ENCODE measurements around the gene TNNI3.
"Not testable (repeated sequence)": the region's sequence is repeated elsewhere in the genome, so short reads cannot be mapped to it uniquely, and the experiment has no call there.

The TNNI3 gene

DNA sequence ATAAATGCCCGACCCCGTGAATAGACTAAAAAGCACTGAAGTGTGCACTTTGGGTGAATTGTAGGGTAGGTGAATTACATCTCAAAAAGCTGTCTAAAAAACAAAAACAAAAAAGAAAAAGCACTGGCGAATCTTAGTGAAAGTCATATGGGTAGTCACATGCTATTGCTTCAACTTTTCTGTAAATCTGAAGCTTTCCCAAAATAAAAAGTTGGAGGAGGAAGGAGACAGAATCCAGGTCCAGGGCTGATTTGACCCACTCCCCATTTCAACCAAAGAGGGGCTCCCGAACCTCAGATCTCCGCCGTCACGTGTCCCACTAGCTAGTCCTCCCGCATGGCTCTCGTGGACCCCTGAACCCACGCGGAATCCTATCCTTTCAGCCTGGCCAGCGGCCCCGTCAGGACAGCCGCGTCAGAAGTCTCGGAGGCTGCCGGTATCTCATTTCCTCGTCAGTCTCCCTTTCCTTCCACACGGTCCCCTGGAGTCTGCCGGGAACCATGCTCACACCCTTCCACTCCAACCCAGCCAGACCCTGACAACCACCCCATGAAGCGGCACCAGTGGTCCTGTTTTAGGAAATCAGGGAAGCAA, 46.2 kb downstream of the TNNI3 start:
- H3K4me3 ChIP-seq (ENCODE audit: low read depth, low read length) = no peak overlapping the region
- TF ChIP-seq, protein P1, sequence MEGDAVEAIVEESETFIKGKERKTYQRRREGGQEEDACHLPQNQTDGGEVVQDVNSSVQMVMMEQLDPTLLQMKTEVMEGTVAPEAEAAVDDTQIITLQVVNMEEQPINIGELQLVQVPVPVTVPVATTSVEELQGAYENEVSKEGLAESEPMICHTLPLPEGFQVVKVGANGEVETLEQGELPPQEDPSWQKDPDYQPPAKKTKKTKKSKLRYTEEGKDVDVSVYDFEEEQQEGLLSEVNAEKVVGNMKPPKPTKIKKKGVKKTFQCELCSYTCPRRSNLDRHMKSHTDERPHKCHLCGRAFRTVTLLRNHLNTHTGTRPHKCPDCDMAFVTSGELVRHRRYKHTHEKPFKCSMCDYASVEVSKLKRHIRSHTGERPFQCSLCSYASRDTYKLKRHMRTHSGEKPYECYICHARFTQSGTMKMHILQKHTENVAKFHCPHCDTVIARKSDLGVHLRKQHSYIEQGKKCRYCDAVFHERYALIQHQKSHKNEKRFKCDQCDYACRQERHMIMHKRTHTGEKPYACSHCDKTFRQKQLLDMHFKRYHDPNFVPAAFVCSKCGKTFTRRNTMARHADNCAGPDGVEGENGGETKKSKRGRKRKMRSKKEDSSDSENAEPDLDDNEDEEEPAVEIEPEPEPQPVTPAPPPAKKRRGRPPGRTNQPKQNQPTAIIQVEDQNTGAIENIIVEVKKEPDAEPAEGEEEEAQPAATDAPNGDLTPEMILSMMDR (IDR thresholded peaks at IDR 0.05; ENCODE audit: control insufficient read depth, extremely low read depth, insufficient read depth) = no peak
- no peak for DNase-seq (ENCODE audit: low read depth)

DNA sequence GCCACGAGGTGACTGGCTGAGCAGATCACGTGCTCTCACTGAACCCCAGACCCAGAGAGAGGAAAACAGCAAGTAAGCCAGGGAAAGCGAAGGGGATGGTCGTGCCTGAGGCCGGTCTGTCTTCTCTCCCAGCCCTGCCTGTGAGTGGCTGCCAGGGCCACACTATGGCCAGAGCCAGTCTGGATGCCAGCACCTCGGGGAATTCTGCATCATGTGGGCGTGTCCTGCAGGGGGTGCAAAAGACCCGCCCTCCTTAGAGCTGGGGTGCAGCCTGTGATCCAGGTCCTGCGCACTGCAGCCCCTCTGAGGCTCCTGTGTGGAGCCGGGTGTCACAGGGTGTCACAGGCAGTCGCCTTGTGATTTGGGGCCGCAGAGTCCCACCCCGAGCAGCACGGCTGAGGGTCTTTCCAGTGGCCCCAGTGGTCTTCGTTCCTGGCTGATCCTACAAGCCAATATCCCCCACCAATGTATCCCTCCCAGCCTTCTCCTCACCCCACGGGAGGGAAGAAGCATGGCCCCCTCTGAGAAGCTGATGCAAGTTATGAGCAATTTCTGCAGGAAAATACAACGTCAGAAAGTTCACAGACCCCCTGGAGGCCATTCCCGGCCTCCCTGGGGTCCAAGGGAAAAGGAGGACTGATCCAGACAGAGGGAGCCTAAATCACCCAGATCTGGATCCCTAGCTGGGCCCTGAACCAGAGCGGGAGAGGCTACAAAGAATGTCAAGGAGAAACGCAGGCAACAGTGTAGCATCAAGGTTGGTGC, 47.8 kb downstream of the TNNI3 start:
- TF ChIP-seq, protein P1 (IDR thresholded peaks at IDR 0.05; ENCODE audit: control insufficient read depth, extremely low read depth, insufficient read depth) = no peak
- no peak overlapping the region for H3K4me3 ChIP-seq (ENCODE audit: low read depth, low read length)
- no peak for DNase-seq (ENCODE audit: low read depth)

DNA sequence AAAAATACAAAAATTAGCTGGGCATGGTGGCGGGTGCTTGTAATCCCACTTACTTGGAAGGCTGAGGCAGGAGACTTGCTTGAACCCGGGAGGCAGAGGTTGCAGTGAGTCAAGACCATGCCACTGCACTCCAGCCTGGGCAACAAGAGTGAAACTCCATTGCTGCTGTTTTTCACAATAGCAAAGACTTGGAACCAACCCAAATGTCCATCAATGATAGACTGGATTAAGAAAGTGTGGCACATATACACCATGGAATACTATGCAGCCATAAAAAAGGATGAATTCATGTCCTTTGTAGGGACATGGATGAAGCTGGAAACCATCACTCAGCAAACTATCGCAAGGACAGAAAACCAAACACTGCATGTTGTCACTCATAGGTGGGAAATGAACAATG, 50.3 kb downstream of the TNNI3 start:
- DNase-seq (ENCODE audit: low read depth); H3K4me3 ChIP-seq (ENCODE audit: low read depth, low read length): not testable (repeated sequence)

DNA sequence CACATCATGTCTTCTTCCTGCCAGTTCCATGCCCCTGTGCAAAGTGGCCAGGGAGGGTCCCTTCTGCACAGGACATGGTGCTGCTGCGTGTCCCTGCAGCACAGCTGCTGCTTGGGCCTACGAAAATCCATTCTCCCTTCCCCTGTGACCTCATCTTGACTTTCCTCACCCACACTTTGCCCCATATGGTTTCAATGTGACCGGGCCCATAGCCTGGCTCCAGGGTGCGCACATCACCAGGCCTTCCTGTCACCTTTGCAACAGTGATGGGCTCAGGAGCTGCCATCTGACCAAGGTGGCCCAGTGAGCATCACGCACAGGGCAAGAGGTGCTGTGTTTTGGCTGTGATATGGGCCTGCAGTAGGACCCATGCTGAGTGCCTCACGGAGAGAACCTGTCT, 50.9 kb downstream of the TNNI3 start:
- H3K4me3 ChIP-seq (ENCODE audit: low read depth, low read length) = no peak overlapping the region
- DNase-seq (ENCODE audit: low read depth) = no peak
- TF ChIP-seq, protein P1 (IDR thresholded peaks at IDR 0.05; ENCODE audit: control insufficient read depth, extremely low read depth, insufficient read depth) = no peak

DNA sequence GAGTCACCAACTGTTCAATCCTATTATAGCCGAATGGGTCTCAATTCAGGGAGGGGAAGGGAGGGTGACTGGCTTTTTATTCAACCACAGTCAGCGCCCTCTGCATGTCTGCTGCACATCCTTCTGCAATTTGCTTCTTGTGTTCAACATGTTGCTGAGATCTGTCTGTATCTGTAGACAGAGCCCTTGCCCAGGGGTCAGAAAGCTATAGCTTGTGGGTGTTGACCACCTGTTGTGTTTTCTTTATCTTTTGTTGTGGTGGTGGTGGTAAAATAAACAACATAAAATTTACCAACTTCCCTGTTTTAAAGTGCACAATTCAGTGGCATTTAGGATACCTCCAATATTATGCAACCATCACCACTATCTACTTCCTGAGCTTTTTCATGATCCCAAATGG, 52.3 kb downstream of the TNNI3 start:
- H3K4me3 ChIP-seq (ENCODE audit: low read depth, low read length) = no peak overlapping the region
- no peak for DNase-seq (ENCODE audit: low read depth)
- TF ChIP-seq, protein P1 (IDR thresholded peaks at IDR 0.05; ENCODE audit: control insufficient read depth, extremely low read depth, insufficient read depth) = no peak

DNA sequence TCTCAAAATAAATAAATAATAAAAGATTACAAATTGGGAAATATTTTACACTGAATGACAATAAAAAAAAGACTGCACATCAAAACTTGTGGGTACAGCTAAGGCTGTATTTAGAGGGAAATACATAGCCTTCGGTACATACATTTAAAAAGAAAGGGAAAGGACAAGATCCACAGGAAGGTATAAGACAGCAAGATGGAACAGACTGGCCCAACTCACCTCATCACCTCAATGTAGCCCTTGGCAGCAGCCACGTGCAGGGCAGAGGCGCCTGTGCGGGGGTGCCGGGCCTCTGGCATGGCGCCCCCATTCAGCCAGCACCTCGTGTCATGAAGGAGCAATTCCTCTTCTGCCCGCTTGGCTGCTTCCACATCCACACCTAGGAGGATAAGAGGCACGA, 54.3 kb downstream of the TNNI3 start:
- no peak for DNase-seq (ENCODE audit: low read depth)
- no peak overlapping the region for H3K4me3 ChIP-seq (ENCODE audit: low read depth, low read length)
- TF ChIP-seq, protein P1 (IDR thresholded peaks at IDR 0.05; ENCODE audit: control insufficient read depth, extremely low read depth, insufficient read depth) = no peak

All from LNCaP clone FGC (cell line).